Gastrocnemius medialis (tissue), 4 donors: Measurements from ENCODE around the gene SV2B.

ENCODE experiments used
- POLR2A ChIP-seq, 2 donors: fragments of 450-650 bp; IDR thresholded peaks; one replicate each; pipeline ENCODE4 v1.6.1; 2017; ENCODE audit warnings: antibody characterized with exemption in 2 of 2, mild to moderate bottlenecking in 2 of 2, moderate library complexity in 2 of 2
- TF ChIP-seq, protein P1 (sequence below), 5 experiments: fragments of 450-650 bp in 3 of 5; fragments of 200-600 bp in 2 of 5; sonication (generic) in 2 of 5; IDR thresholded peaks in 4 of 5; conservative IDR thresholded peaks in 1 of 5; 1 replicate in 4 of 5; 2 replicates in 1 of 5; pipeline ENCODE4 v1.5.1; 2016 to 2019; ENCODE audit warnings: antibody characterized with exemption in 5 of 5, mild to moderate bottlenecking in 3 of 5, moderate library complexity in 3 of 5

DNA sequence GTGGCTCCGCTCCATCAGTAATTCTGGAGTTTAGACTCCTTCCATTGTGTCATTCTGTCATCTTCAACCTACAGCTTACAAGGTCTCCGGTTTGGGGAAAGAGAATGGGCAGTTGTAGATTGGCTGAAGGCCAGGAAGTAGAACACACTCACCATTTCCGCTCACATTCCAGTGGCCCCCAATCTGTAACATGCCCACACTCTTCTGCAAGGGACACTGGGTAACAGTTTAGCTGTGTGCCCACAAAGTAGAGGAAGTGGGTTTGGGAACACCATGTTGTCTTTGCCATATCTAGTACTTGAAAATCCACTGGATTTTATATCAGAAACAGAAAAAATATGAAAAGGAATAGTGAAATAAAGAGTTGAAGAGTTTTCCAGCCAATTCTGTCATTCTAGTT is 153.5 kb downstream of the SV2B start:
- TF ChIP-seq, protein P1, sequence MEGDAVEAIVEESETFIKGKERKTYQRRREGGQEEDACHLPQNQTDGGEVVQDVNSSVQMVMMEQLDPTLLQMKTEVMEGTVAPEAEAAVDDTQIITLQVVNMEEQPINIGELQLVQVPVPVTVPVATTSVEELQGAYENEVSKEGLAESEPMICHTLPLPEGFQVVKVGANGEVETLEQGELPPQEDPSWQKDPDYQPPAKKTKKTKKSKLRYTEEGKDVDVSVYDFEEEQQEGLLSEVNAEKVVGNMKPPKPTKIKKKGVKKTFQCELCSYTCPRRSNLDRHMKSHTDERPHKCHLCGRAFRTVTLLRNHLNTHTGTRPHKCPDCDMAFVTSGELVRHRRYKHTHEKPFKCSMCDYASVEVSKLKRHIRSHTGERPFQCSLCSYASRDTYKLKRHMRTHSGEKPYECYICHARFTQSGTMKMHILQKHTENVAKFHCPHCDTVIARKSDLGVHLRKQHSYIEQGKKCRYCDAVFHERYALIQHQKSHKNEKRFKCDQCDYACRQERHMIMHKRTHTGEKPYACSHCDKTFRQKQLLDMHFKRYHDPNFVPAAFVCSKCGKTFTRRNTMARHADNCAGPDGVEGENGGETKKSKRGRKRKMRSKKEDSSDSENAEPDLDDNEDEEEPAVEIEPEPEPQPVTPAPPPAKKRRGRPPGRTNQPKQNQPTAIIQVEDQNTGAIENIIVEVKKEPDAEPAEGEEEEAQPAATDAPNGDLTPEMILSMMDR (IDR thresholded peaks at IDR 0.05 in 4 of 5, conservative IDR thresholded peaks at IDR 0.05 in 1 of 5) = no peak
- no peak for TF ChIP-seq POLR2A (IDR thresholded peaks at IDR 0.05)
